HepG2 (cell line): ENCODE measurements around the gene MFAP3L. TPM values are rescaled to one million over a fixed set of nuclear protein-coding genes. Genes with fewer than 3 reads are reported as not detected.

Experiments
- EED ChIP-seq: sonication (generic); formaldehyde crosslinking; IDR thresholded peaks from 2 replicates; pipeline ENCODE4 v1.5.0; 2020; ENCODE audit warnings: mild to moderate bottlenecking, missing genetic modification reagents
- FIP1L1 ChIP-seq: fragments of 200-400 bp; formaldehyde crosslinking; IDR thresholded peaks from 2 replicates; pipeline ENCODE4 v1.6.1; 2018; ENCODE audit warnings: low read depth, mild to moderate bottlenecking, low read length, moderate library complexity, borderline replicate concordance; ENCODE audit not compliant: insufficient read depth
- FOXJ3 ChIP-seq: sonication (generic); formaldehyde crosslinking; IDR thresholded peaks from 2 replicates; pipeline ENCODE4 v1.4.0; 2020; ENCODE audit warnings: missing genetic modification reagents, mild to moderate bottlenecking, borderline replicate concordance
- JDP2 ChIP-seq: sonication (generic); formaldehyde crosslinking; IDR thresholded peaks from 2 replicates; pipeline ENCODE4 v1.8.1; 2022; ENCODE audit warnings: missing genetic modification reagents, borderline replicate concordance
- PAX8 ChIP-seq: sonication (generic); formaldehyde crosslinking; IDR thresholded peaks from 2 replicates; pipeline ENCODE4 v1.8.0; 2022; ENCODE audit warnings: mild to moderate bottlenecking, missing genetic modification reagents, borderline replicate concordance
- TSC22D2 ChIP-seq: sonication (generic); formaldehyde crosslinking; IDR thresholded peaks from 2 replicates; pipeline ENCODE4 v1.5.1; 2020; ENCODE audit warnings: missing genetic modification reagents, mild to moderate bottlenecking, borderline replicate concordance
- ZC3H13 ChIP-seq: sonication (generic); formaldehyde crosslinking; IDR thresholded peaks from 2 replicates; pipeline ENCODE4 v1.8.1; 2023; ENCODE audit warnings: mild to moderate bottlenecking, missing genetic modification reagents, moderate library complexity
- ZNF12 ChIP-seq: sonication (generic); formaldehyde crosslinking; IDR thresholded peaks from 2 replicates; pipeline ENCODE4 v1.5.0; 2020; ENCODE audit warnings: missing genetic modification reagents
- ZNF234 ChIP-seq: sonication (generic); formaldehyde crosslinking; conservative IDR thresholded peaks from 2 replicates; pipeline ENCODE4 v1.5.1; 2020; ENCODE audit warnings: mild to moderate bottlenecking, missing genetic modification reagents
- ZNF33A ChIP-seq: sonication (generic); formaldehyde crosslinking; IDR thresholded peaks from 2 replicates; pipeline ENCODE4 v1.5.1; 2020; ENCODE audit warnings: missing genetic modification reagents, mild to moderate bottlenecking, moderate library complexity, borderline replicate concordance
- ZNF703 ChIP-seq: sonication (generic); formaldehyde crosslinking; IDR thresholded peaks from 2 replicates; pipeline ENCODE4 v1.5.1; 2020; ENCODE audit warnings: missing genetic modification reagents, mild to moderate bottlenecking, moderate library complexity, borderline replicate concordance
- polyA plus RNA-seq, 8 experiments: library from polyadenylated mRNA; depleted of rRNA in 3 of 8; stranded (reverse) in 7 of 8; unstranded in 1 of 8; fragments of >200 nt; fragmentation: Illumina TruSeq in 4 of 8; extraction: Trizol in 4 of 8; gene quantifications; 2 replicates each; pipeline versions ENCODE4 v1.2.1 to v1.2.3, GENCODE V29; 2011 to 2016; ENCODE audit warnings: low read depth in 4 of 8, missing spikeins in 1 of 8, mixed read lengths in 1 of 8; ENCODE audit not compliant: insufficient read depth in 1 of 8
- total RNA-seq, 5 experiments: library from RNA; depleted of rRNA; stranded (reverse); fragments of >200 nt; fragmentation: Illumina TruSeq; extraction: Trizol; gene quantifications; 2 replicates each; pipeline ENCODE4 v1.2.3, GENCODE V29; 2016; ENCODE audit warnings: low read depth in 1 of 5
- TF ChIP-seq, protein P1 (sequence below): sonication (generic); formaldehyde crosslinking; IDR thresholded peaks from 2 replicates; pipeline ENCODE4 v1.4.0; 2020; ENCODE audit warnings: missing genetic modification reagents, borderline replicate concordance
- TF ChIP-seq, protein P2 (sequence below): sonication (generic); formaldehyde crosslinking; IDR thresholded peaks from 2 replicates; pipeline ENCODE4 v1.4.0; 2020; ENCODE audit warnings: low read depth, mild to moderate bottlenecking, missing genetic modification reagents
- TF ChIP-seq, protein P3 (sequence below): sonication (generic); formaldehyde crosslinking; IDR thresholded peaks from 2 replicates; pipeline ENCODE4 v1.4.0; 2020; ENCODE audit warnings: missing genetic modification reagents
- TF ChIP-seq, protein P4 (sequence below): sonication (generic); formaldehyde crosslinking; IDR thresholded peaks from 2 replicates; pipeline ENCODE4 v1.4.0; 2020; ENCODE audit warnings: mild to moderate bottlenecking, missing genetic modification reagents
- TF ChIP-seq, protein P5 (sequence below): sonication (generic); formaldehyde crosslinking; IDR thresholded peaks from 2 replicates; pipeline ENCODE4 v1.4.0; 2020; ENCODE audit warnings: missing genetic modification reagents, borderline replicate concordance

The MFAP3L gene
- total and polyA plus RNA-seq, 2 of the 13 experiments (the other 11 are each of a cell fraction or from before 2014, with no cell fraction given), result 1.5 to 3.6 TPM

DNA sequence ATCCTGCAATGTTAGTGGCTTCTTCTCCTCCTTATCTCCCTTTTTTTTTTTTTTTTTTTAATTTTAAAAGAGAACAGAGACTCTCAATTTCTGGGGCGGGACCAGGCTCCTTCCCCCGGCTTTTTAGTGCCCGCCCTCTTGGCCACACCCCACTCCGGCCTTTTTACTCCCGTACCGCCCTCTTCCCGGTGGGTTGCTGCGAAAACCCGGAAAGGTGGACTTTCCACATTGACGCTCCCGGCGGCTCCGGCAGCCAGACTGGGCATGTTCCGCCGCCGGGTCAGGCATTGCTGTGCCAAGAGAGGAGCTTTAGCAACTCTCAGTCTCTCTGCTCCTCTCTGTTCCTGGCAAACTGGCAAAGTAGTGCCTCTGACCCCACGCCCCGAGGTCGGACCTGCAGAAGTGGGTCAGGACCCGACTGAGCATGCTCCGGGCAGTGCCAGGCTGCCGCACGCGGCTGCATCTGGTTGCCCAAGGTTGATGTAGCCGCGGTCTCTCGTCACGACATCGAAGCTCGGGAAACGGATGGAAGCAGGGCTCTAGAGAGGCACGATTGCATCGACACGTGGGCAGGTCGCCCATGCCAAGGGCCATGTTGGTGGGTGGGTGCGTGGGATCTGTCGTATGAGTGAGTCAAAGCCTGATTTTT, 1.1 kb upstream of the MFAP3L start (continued):
- TF ChIP-seq EED (CRISPR knock-in tag) (peak; percentile 87), ZNF234 (CRISPR knock-in tag) (no peak), ZNF703 (CRISPR knock-in tag) (0 out of 2 replicates have a peak, but pooled peaks have one; percentile 60), ZNF12 (CRISPR knock-in tag) (no peak), FOXJ3 (CRISPR knock-in tag) (no peak), TSC22D2 (CRISPR knock-in tag) (peak; percentile 79; the same call in 1 of the 2 replicates), ZNF33A (CRISPR knock-in tag) (no peak), JDP2 (CRISPR knock-in tag) (no peak), PAX8 (no peak), ZC3H13 (no peak; the same call in 1 of the 2 replicates), FIP1L1 (no peak)
- TF ChIP-seq, protein P1, sequence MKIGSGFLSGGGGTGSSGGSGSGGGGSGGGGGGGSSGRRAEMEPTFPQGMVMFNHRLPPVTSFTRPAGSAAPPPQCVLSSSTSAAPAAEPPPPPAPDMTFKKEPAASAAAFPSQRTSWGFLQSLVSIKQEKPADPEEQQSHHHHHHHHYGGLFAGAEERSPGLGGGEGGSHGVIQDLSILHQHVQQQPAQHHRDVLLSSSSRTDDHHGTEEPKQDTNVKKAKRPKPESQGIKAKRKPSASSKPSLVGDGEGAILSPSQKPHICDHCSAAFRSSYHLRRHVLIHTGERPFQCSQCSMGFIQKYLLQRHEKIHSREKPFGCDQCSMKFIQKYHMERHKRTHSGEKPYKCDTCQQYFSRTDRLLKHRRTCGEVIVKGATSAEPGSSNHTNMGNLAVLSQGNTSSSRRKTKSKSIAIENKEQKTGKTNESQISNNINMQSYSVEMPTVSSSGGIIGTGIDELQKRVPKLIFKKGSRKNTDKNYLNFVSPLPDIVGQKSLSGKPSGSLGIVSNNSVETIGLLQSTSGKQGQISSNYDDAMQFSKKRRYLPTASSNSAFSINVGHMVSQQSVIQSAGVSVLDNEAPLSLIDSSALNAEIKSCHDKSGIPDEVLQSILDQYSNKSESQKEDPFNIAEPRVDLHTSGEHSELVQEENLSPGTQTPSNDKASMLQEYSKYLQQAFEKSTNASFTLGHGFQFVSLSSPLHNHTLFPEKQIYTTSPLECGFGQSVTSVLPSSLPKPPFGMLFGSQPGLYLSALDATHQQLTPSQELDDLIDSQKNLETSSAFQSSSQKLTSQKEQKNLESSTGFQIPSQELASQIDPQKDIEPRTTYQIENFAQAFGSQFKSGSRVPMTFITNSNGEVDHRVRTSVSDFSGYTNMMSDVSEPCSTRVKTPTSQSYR (CRISPR knock-in tag), result 0 out of 2 replicates have a peak, but pooled peaks have one; percentile 16
- TF ChIP-seq, protein P2, sequence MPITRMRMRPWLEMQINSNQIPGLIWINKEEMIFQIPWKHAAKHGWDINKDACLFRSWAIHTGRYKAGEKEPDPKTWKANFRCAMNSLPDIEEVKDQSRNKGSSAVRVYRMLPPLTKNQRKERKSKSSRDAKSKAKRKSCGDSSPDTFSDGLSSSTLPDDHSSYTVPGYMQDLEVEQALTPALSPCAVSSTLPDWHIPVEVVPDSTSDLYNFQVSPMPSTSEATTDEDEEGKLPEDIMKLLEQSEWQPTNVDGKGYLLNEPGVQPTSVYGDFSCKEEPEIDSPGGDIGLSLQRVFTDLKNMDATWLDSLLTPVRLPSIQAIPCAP (CRISPR knock-in tag), result 0 out of 2 replicates have a peak, but pooled peaks have one; percentile 61
- TF ChIP-seq, protein P3, sequence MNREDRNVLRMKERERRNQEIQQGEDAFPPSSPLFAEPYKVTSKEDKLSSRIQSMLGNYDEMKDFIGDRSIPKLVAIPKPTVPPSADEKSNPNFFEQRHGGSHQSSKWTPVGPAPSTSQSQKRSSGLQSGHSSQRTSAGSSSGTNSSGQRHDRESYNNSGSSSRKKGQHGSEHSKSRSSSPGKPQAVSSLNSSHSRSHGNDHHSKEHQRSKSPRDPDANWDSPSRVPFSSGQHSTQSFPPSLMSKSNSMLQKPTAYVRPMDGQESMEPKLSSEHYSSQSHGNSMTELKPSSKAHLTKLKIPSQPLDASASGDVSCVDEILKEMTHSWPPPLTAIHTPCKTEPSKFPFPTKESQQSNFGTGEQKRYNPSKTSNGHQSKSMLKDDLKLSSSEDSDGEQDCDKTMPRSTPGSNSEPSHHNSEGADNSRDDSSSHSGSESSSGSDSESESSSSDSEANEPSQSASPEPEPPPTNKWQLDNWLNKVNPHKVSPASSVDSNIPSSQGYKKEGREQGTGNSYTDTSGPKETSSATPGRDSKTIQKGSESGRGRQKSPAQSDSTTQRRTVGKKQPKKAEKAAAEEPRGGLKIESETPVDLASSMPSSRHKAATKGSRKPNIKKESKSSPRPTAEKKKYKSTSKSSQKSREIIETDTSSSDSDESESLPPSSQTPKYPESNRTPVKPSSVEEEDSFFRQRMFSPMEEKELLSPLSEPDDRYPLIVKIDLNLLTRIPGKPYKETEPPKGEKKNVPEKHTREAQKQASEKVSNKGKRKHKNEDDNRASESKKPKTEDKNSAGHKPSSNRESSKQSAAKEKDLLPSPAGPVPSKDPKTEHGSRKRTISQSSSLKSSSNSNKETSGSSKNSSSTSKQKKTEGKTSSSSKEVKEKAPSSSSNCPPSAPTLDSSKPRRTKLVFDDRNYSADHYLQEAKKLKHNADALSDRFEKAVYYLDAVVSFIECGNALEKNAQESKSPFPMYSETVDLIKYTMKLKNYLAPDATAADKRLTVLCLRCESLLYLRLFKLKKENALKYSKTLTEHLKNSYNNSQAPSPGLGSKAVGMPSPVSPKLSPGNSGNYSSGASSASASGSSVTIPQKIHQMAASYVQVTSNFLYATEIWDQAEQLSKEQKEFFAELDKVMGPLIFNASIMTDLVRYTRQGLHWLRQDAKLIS, result no peak
- TF ChIP-seq, protein P4, sequence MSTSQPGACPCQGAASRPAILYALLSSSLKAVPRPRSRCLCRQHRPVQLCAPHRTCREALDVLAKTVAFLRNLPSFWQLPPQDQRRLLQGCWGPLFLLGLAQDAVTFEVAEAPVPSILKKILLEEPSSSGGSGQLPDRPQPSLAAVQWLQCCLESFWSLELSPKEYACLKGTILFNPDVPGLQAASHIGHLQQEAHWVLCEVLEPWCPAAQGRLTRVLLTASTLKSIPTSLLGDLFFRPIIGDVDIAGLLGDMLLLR (CRISPR knock-in tag), result 0 out of 2 replicates have a peak, but pooled peaks have one; percentile 83
- TF ChIP-seq, protein P5, sequence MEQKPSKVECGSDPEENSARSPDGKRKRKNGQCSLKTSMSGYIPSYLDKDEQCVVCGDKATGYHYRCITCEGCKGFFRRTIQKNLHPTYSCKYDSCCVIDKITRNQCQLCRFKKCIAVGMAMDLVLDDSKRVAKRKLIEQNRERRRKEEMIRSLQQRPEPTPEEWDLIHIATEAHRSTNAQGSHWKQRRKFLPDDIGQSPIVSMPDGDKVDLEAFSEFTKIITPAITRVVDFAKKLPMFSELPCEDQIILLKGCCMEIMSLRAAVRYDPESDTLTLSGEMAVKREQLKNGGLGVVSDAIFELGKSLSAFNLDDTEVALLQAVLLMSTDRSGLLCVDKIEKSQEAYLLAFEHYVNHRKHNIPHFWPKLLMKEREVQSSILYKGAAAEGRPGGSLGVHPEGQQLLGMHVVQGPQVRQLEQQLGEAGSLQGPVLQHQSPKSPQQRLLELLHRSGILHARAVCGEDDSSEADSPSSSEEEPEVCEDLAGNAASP, result no peak; the same call in 1 of the 2 replicates
